Putamen (tissue), 1 donor: Measurements from ENCODE around the gene COL8A1.

Experiments
- DNase-seq: peaks from one replicate; pipeline ENCODE4 v3.0.0-alpha.2; 2016; ENCODE audit warnings: low spot score

The COL8A1 gene

DNA sequence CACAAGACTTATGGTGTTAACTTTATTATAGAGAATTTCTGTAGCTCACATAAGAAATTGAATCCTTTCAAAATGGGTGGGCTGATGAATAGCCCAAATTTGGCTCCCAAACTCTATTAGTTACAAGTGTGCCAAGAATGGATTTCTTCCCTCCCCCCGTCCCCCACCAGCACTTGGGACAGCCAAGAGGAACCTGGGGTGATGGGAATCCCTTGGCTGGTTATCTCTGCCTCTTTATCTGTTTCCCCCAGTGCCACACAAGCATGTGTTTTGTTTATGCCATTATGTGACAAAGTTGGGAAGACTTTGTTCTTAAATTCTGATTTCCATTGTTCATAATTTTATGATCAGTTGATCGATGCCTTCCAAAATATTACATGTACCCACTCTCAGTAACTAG is 207.6 kb downstream of the COL8A1 start:
- DNase-seq: no peak

DNA sequence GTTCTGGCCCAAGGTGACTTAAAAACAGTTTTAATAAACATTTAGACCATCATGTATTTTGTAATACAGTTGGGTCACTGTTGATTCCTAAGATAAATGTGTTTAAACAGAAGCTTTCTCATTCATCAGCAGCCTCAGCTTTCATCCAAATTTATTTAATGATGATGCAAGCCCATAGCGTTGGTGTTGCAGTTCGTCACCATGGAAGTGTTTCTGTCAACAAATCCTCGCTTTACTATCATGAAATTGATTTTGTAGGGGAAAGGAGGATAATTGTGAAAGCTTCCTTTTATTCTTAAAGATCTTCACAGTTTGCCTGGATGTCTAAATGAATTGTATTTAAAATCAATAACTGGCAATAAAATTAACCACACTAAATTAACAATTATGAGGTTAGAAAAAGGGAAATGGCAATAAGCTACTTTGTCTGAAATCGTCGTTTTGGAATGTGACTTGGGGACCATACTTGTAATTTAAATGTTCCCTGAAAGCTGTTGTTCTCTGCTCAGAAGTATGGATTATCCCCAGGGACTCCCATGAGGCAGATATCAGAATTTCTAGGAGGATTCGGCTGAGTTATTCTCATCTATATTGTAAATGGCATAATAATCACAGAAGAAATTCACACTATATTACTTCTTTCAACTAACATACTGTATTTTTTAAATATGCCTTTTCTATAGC is 208.2 kb downstream of the COL8A1 start:
- no peak for DNase-seq

DNA sequence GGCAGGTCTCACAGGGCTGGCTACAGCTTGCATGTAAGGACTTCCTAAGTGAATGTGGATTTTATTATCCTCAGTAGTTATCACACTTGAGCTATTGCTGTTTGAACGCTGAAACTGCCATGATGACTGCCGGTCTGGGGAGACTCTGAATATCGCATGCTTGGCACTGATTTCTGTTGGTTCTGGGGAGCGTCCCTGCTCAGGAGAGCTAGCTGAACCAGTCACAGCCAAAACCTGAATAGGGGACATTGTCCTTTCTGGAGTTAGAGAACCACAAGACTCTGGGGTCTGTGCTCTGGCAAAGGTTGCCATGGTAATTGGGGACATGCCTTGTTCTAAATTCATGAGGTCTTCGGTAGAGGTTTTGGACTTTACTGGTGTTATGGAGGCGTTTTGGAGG is 210.0 kb downstream of the COL8A1 start:
- DNase-seq: no peak
